Esophagus muscularis mucosa (tissue), 4 donors: ENCODE measurements around the gene PXMP4. TPM values are rescaled to one million over a fixed set of nuclear protein-coding genes. Genes with fewer than 3 reads are reported as not detected.

ENCODE experiments used
- DNase-seq: peaks from one replicate; pipeline ENCODE4 v3.0.0-alpha.2; 2017; ENCODE audit errors: extremely low spot score
- H3K27ac ChIP-seq, 4 donors: fragments of 200-600 bp; sonication (generic); replicated peaks in 1 of 4; 1 replicate in 3 of 4; 2 replicates in 1 of 4; pipeline ENCODE4 v1.5.1; 2016 to 2019; ENCODE audit warnings: mild to moderate bottlenecking in 1 of 4
- H3K27me3 ChIP-seq, 4 donors: fragments of 200-600 bp; sonication (generic); one replicate each; pipeline versions ENCODE4 v1.5.1 to v1.6.0; 2016 to 2019
- H3K36me3 ChIP-seq, 4 donors: fragments of 200-600 bp; sonication (generic); one replicate each; pipeline ENCODE4 v1.5.1; 2016 to 2019
- H3K4me1 ChIP-seq, 4 donors: fragments of 200-600 bp; sonication (generic); one replicate each; pipeline ENCODE4 v1.5.1; 2016 to 2019
- H3K4me3 ChIP-seq, 4 donors: fragments of 200-600 bp; sonication (generic); 1 replicate in 2 of 4; 2 replicates in 2 of 4; pipeline ENCODE4 v1.5.1; 2016 to 2019; ENCODE audit warnings: mild to moderate bottlenecking in 4 of 4, moderate library complexity in 1 of 4
- H3K9me3 ChIP-seq, 4 donors: fragments of 200-600 bp; sonication (generic); 1 replicate in 3 of 4; 2 replicates in 1 of 4; pipeline ENCODE4 v1.5.1; 2016 to 2019
- CTCF ChIP-seq, 3 experiments: fragments of 200-600 bp in 2 of 3; fragments of 450-650 bp in 1 of 3; sonication (generic) in 2 of 3; IDR thresholded peaks; one replicate each; pipeline ENCODE4 v1.5.1; 2017 to 2019; ENCODE audit warnings: antibody characterized with exemption in 3 of 3, mild to moderate bottlenecking in 2 of 3, moderate library complexity in 1 of 3
- EP300 ChIP-seq: sonication (generic); formaldehyde crosslinking; IDR thresholded peaks from one replicate; pipeline ENCODE4 v1.6.1; 2017; ENCODE audit warnings: antibody characterized with exemption
- POLR2A ChIP-seq: fragments of 450-650 bp; IDR thresholded peaks from one replicate; pipeline ENCODE4 v1.6.1; 2017; ENCODE audit warnings: antibody characterized with exemption, moderate library complexity, mild to moderate bottlenecking, low read depth
- POLR2AphosphoS5 ChIP-seq, 2 donors: sonication (generic); formaldehyde crosslinking; IDR thresholded peaks; one replicate each; pipeline ENCODE4 v1.6.1; 2017; ENCODE audit warnings: antibody characterized with exemption in 2 of 2
- WGBS: methylation state at CpG from one replicate; pipeline ENCODE4 v1.1.5; 2018; 5-methylcytosine and 5-hydroxymethylcytosine counted together
- intact Hi-C: fragments of 100-400 bp; cut with DNase I; formaldehyde crosslinking; loops from one replicate; pipeline ENCODE4 v1.15.1; 2023
- total RNA-seq, 4 donors: library from RNA; depleted of rRNA; stranded (reverse); fragments of >200 nt; gene quantifications; one replicate each; pipeline versions ENCODE4 v1.1.0 to v1.2.1, GENCODE V29; 2016

PXMP4 gene
- total RNA-seq, 4 donors from 2014 or later = 4.5 to 13.0 (median 9.2) TPM

DNA sequence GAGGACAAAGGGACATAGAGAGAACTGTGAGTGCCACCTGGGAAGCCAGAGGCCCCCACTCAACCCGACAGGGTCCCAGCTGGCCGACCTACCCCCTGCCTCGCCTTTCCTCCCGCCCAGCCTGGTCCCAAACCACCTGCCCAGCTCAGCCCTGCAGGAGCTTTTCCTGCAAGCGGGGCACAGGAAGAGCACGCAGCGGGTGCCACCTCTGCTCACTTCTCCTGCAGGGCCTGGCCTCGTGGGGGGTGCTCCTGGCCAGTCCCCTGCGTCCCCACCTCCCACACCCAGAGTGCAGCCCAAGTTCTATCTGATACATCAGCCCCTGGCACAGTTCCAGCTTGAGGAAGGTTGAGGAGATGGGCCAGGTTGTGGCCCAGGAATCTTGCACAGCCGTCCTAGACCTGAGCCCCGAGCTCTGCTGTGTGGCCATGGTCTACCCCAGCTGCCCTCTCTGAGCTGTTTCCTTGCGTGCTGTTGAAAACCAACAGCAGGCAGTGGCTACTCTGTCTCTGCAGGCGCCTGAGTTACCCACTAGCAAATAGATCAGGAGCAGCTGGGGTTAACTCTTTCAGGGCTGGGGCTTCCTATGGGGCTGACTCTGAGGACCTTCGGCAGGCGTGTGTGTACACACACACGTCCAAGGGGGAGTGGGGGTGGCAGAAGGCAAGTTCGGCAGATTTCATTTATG lies 47.5 kb downstream of the PXMP4 start:
- no peaks in the 10 kb centered on the region for H3K27me3 ChIP-seq
- intact Hi-C loops = no loop called here
- H3K4me1 ChIP-seq = peaks cover 37 to 75% (median 64%) of the 10 kb centered on the region in 4 donors
- H3K4me3 ChIP-seq = peak overlapping the region; percentile 80 to 94 (median 84)
- peak overlapping the region; percentile 93 to 97 (median 96) for H3K27ac ChIP-seq
- WGBS = 48% methylated on average over 9 of the region's 17 CpGs
- no peak for DNase-seq
- peaks cover 0 to 33% (median 23%) of the 10 kb centered on the region in 4 donors for H3K36me3 ChIP-seq
- H3K9me3 ChIP-seq = no peaks in the 10 kb centered on the region
- TF ChIP-seq POLR2A (no peak), CTCF (IDR thresholded peaks at IDR 0.05) (no peak), EP300 (no peak), POLR2AphosphoS5 (IDR thresholded peaks at IDR 0.05) (no peak)

DNA sequence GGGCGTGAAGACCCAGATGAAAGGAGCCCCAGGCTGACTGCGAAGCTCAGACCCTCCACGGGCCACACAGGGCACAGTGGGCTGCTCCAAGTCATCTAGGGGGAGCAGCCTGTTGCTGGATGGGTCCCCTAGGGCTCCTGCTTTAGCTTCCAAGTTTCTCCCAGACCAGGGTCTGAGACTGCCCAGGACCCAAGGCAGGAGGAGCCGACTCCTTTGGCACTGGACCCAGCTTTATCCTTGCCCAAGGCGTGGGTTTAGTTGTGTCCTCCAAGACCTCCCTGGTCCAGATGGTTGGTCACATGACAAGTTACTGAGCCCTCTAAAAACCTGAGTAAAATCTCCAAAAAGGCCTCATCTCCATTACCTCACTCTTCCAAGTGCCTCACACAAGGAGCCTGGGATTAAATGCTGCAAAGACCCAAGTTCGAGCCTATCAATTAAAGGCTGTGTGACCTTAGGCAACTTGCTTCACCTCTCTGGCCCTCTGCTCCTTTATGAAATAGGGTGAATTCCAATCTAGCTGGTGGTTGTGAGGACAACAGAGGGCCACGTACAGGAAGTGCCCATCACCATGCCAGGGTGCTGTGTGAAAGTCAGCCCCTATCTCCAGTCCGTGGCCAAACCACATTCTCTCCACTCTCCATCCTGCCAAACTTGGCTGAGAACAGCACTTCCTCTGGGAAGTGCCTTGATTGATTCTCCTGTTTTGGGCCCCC lies 48.4 kb downstream of the PXMP4 start:
- WGBS = 84% methylated on average over 8 of the region's 8 CpGs
- intact Hi-C loops = no loop called here
- Histone ChIP-seq H3K27ac (peak overlapping the region; percentile 37 to 97 (median 96)), H3K27me3 (no peaks in the 10 kb centered on the region), H3K4me3 (no peak overlapping the region), H3K9me3 (no peaks in the 10 kb centered on the region), H3K36me3 (peaks cover 0 to 33% (median 23%) of the 10 kb centered on the region in 4 donors), H3K4me1 (peaks cover 40 to 74% (median 62%) of the 10 kb centered on the region in 4 donors)
- no peak for TF ChIP-seq POLR2A
- TF ChIP-seq EP300 = no peak
- TF ChIP-seq CTCF (IDR thresholded peaks at IDR 0.05) = no peak
- TF ChIP-seq POLR2AphosphoS5 (IDR thresholded peaks at IDR 0.05) = no peak
- DNase-seq = no peak

GRCh38 chr20:33670715-33671499 lies 49.2 kb downstream of the PXMP4 start:
- Histone ChIP-seq H3K36me3 (peaks cover 0 to 33% (median 23%) of the 10 kb centered on the region in 4 donors), H3K27ac (peak overlapping the region in 2 of 4 donors; percentile 95 to 96), H3K4me1 (peaks cover 43 to 74% (median 60%) of the 10 kb centered on the region in 4 donors), H3K4me3 (no peak overlapping the region), H3K27me3 (no peaks in the 10 kb centered on the region), H3K9me3 (no peaks in the 10 kb centered on the region)
- 89% methylated on average over 6 of the region's 6 CpGs for WGBS
- no peak for TF ChIP-seq POLR2AphosphoS5 (IDR thresholded peaks at IDR 0.05)
- TF ChIP-seq EP300 = no peak
- TF ChIP-seq POLR2A = no peak
- TF ChIP-seq CTCF (IDR thresholded peaks at IDR 0.05) = no peak
- no peak for DNase-seq
- intact Hi-C loops = no loop called here

- H3K9me3 ChIP-seq = no peaks in the 10 kb centered on the region
- peaks cover 42 to 70% (median 57%) of the 10 kb centered on the region in 4 donors for H3K4me1 ChIP-seq
- no peak for DNase-seq
- no peaks in the 10 kb centered on the region for H3K27me3 ChIP-seq
- WGBS = 78% methylated on average over 13 of the region's 13 CpGs
- intact Hi-C loops = no loop called here
- H3K27ac ChIP-seq = peak overlapping the region in 2 of 4 donors; percentile 24 to 44
- no peak overlapping the region for H3K4me3 ChIP-seq
- no peak for TF ChIP-seq EP300
- peaks cover 0 to 33% (median 23%) of the 10 kb centered on the region in 4 donors for H3K36me3 ChIP-seq
Observed at GRCh38 chr20:33669873-33670640, 50.1 kb downstream of the PXMP4 start.
